Heart right ventricle (tissue), 16 donors: ENCODE data around the gene PPP5C. TPM values are rescaled to one million over a fixed set of nuclear protein-coding genes. Genes with fewer than 3 reads are reported as not detected.

Experiments
- ATAC-seq, 8 donors: fragments of 200-7000 bp; cut with Tn5 transposase; one replicate each; pipeline ENCODE4 v1.9.1; 2020; ENCODE audit warnings: mild to moderate bottlenecking in 8 of 8, moderate library complexity in 8 of 8, moderate number of reproducible peaks in 1 of 8
- DNase-seq, 2 donors: peaks; one replicate each; pipeline ENCODE4 v3.0.0-alpha.2; 2020
- H3K27ac ChIP-seq, 10 donors: fragments of 200-600 bp; sonication (generic) in 2 of 10; one replicate each; pipeline versions ENCODE4 v1.5.0 to v1.8.0; 2020 to 2022; ENCODE audit warnings: mild to moderate bottlenecking in 3 of 10
- H3K27me3 ChIP-seq, 7 donors: fragments of 200-600 bp; one replicate each; pipeline ENCODE4 v1.8.0; 2021 to 2022; ENCODE audit warnings: mild to moderate bottlenecking in 2 of 7
- H3K36me3 ChIP-seq, 9 donors: fragments of 200-600 bp; sonication (generic) in 1 of 9; one replicate each; pipeline versions ENCODE4 v1.5.0 to v1.8.0; 2020 to 2022; ENCODE audit warnings: mild to moderate bottlenecking in 2 of 9
- H3K4me1 ChIP-seq, 9 donors: fragments of 200-600 bp; sonication (generic) in 1 of 9; one replicate each; pipeline versions ENCODE4 v1.5.0 to v1.8.0; 2020 to 2022; ENCODE audit warnings: mild to moderate bottlenecking in 4 of 9
- H3K4me3 ChIP-seq, 10 donors: fragments of 200-600 bp; sonication (generic) in 2 of 10; one replicate each; pipeline versions ENCODE4 v1.5.0 to v1.8.0; 2020 to 2022; ENCODE audit warnings: mild to moderate bottlenecking in 7 of 10, moderate library complexity in 2 of 10
- H3K9me3 ChIP-seq, 11 donors: fragments of 200-600 bp in 10 of 11; sonication (generic) in 2 of 11; one replicate each; pipeline versions ENCODE4 v1.5.0 to v1.8.0; 2013 to 2022; ENCODE audit warnings: mild to moderate bottlenecking in 2 of 11, control low read depth in 1 of 11, moderate library complexity in 1 of 11
- WGBS, 2 donors: extraction: QIAGEN DNeasy Blood & Tissue Kit; methylation state at CpG; one replicate each; pipeline ENCODE4 v1.1.7; 2013; ENCODE audit warnings: inconsistent platforms in 1 of 2; 5-methylcytosine and 5-hydroxymethylcytosine counted together
- intact Hi-C, 10 donors: fragments of 100-400 bp; cut with DNase I; formaldehyde crosslinking; loops; one replicate each; pipeline versions ENCODE4 v1.11.1 to v1.14.2; 2022
- polyA plus RNA-seq, 2 donors: library from polyadenylated mRNA; stranded (reverse); fragments of 200-250 nt; gene quantifications; one replicate each; pipeline ENCODE4 v1.2.3, GENCODE V29; 2013
- total RNA-seq, 10 donors: library from RNA; stranded (reverse); fragmentation: NEBNext Ultra II Directional in 3 of 10; extraction: Animal tissue kit (Norgen Biotek cat#: 25700) in 3 of 10; gene quantifications; one replicate each; pipeline versions ENCODE4 v1.2.1 to v1.2.4, GENCODE V29; 2021 to 2023
- TF ChIP-seq, protein P1 (sequence below), 9 donors: fragments of 200-600 bp; sonication (generic) in 2 of 9; IDR thresholded peaks; one replicate each; pipeline versions ENCODE4 v1.5.0 to v1.8.0; 2021 to 2022; ENCODE audit warnings: antibody characterized with exemption in 9 of 9, mild to moderate bottlenecking in 5 of 9, moderate library complexity in 1 of 9
- donor health status: Arrhythmogenic right ventricular cardiomyopathy.
- donor health status: ischemic (EF 13 %, LVEDD 7.1; RV severe dilation, severe dysfunction).
- donor health status: healthy with polysubstance abuse.
- donor health status: DM: no; HTN: yes; CAD: no.
- donor health status: DM: no; HTN: no; CAD: no.
- donor health status: ischemic (EF 25% LVEDD 6.9; RV normal size, moderate dysfunction).
- donor health status: ischemic (EF 25% LVEDD 5.7; RV mildly dilated, moderate dysfunction).
- donor health status: healthy.
- donor health status: DM: yes; HTN: yes; CAD: no.
- donor health status: Ischemic cardiomyopathy.
- donor health status: ischemic (EF 35%, LVEDD 5.7; RV mildly dilated, moderate dysfunction).
- donor health status: nonischemic (EF 11% LVEDD 7.7; RV severe dilation, severe dysfunction).
- donor health status: DM: yes; HTN: yes; CAD: no.
- donor health status: PGD.
- donor health status: ischemic (EF 29% LVEDD 5.4; RV normal size, mild dysfunction).
- donor health status: nonischemic (EF 23%, LVEDD 6.1; RV moderate dilation, normal function).

PPP5C gene
- total and polyA plus RNA-seq, 12 donors: 51.6 to 89.5 (median 76.5) TPM

DNA sequence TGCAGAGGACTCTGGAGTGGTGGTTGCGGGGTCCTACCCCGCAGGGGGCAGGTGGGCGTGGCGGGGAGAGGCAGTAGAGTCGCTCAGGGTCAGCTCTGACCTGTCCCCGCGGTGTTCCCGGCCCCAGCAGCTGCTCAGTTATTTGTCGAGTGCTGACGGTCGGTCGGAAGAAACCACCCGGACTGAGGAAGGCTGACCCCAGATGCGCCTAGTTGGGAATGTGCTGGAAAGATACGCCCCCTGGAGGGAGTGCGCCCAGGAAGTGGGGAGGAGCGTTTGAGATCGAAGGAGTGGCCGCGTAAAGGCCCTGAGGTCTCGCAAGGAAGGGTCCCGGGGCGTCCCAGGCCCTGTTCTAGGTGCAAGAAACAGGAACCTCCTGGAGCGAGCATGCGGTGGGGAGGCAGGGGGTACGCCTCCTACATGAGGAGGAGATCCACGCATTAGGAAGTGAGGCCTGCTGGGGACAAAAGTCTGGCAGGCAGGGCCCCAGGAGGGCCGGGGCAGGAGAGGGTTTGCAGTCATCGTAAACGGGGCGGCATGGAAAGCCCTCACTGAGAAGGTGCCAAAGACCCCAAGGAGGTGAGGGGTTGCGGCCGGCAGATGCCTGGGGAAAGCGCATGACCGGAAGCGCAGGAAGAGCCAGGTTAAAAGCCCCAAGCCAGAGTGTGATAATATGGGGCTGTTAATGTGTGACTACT, 57.3 kb downstream of the PPP5C start:
- ATAC-seq (peak; percentile 22 to 63 (median 56)), DNase-seq (peak; percentile 29 to 48)
- peaks cover 5 to 49% (median 24%) of the 10 kb centered on the region in 9 donors for H3K4me1 ChIP-seq
- H3K9me3 ChIP-seq: no peaks in the 10 kb centered on the region
- peak overlapping the region; percentile 16 to 55 (median 42) for H3K4me3 ChIP-seq
- intact Hi-C loops: loop anchor here in 2 of 10 donors (2.0 to 5.0 kb wide), 2 partner anchors 83 kb away; no protein-coding TSS in a partner anchor
- H3K36me3 ChIP-seq: no peaks in the 10 kb centered on the region
- TF ChIP-seq, protein P1, sequence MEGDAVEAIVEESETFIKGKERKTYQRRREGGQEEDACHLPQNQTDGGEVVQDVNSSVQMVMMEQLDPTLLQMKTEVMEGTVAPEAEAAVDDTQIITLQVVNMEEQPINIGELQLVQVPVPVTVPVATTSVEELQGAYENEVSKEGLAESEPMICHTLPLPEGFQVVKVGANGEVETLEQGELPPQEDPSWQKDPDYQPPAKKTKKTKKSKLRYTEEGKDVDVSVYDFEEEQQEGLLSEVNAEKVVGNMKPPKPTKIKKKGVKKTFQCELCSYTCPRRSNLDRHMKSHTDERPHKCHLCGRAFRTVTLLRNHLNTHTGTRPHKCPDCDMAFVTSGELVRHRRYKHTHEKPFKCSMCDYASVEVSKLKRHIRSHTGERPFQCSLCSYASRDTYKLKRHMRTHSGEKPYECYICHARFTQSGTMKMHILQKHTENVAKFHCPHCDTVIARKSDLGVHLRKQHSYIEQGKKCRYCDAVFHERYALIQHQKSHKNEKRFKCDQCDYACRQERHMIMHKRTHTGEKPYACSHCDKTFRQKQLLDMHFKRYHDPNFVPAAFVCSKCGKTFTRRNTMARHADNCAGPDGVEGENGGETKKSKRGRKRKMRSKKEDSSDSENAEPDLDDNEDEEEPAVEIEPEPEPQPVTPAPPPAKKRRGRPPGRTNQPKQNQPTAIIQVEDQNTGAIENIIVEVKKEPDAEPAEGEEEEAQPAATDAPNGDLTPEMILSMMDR (IDR thresholded peaks at IDR 0.05): peak in 4 of 9 donors; percentile 18 to 36 (median 27)
- H3K27me3 ChIP-seq: peaks cover 0 to 77% (median 46%) of the 10 kb centered on the region in 7 donors
- H3K27ac ChIP-seq: peak overlapping the region in 9 of 10 donors; percentile 16 to 75 (median 58)
- WGBS, 2 donors: 3 to 4% methylated on average over 36 of the region's 36 CpGs

DNA sequence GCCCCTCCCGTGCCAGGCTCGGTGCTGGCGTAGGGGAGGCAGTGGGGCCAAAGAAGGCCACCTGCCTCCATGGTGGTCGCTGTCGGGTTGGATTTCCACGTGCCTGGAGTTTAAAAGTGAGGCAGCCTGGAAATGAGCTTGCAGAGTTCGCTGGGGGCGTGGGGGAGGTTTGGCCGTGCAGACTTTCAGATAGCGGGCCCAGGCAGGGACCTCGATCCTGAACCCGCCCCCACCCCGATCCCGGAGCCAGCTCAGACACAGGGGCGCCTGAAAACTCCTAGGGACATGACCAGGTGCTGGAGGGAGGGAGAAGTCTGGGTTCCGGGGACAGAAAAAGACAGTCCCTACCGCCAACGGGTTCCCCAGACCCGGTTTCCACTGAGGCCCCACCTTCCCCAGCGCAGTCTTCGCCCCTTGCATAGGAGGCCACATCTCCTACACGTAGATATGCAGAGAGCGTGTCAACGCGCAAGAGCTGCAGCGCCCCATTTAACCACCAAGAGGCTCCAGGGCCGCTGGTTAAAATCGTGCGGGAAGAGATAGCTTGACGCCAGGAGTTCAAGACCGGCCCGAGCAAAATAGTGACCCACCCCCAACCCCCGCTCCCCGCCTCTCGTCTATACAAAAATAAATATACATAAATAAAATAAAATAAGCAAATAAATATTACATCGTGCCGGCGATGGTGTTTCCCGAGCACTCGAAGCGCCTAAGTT, 58.0 kb downstream of the PPP5C start:
- peaks cover 5 to 54% (median 26%) of the 10 kb centered on the region in 9 donors for H3K4me1 ChIP-seq
- H3K27me3 ChIP-seq: peaks cover 0 to 80% (median 46%) of the 10 kb centered on the region in 7 donors
- no peaks in the 10 kb centered on the region for H3K9me3 ChIP-seq
- no peak for DNase-seq
- intact Hi-C loops: loop anchor here in 2 of 10 donors (2.0 to 5.0 kb wide), 2 partner anchors 82 kb away; no protein-coding TSS in a partner anchor
- peak in 4 of 8 donors; percentile 5 to 25 (median 18) for ATAC-seq
- peak overlapping the region in 9 of 10 donors; percentile 16 to 75 (median 58) for H3K27ac ChIP-seq
- TF ChIP-seq, protein P1 (IDR thresholded peaks at IDR 0.05): peak in 4 of 9 donors; percentile 7 to 20 (median 16)
- peak overlapping the region in 9 of 10 donors; percentile 37 to 55 (median 42) for H3K4me3 ChIP-seq
- 14 to 21% methylated on average over 41 of the region's 41 CpGs for WGBS, 2 donors
- H3K36me3 ChIP-seq: no peaks in the 10 kb centered on the region

DNA sequence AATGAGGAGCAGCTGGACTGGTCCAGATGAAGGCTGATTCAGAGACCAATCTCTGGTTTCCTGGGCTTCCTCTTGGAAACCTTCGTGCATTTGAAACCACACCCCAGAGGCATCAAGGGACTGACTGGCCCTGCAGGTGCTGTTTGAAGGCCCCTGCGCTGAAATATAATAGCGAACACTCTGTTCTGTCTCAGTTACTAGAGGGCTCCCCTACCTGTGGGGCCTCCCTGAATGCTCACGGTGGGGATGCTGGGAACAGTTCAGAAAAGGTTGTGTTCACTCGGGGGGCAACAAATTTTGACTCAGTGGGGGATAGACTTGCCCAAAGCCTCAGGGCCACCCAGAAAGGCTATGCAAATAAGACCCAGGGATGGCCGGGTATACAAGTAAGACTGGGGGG, 60.1 kb downstream of the PPP5C start:
- 14 to 16% methylated on average over 6 of the region's 6 CpGs for WGBS, 2 donors
- peaks cover 3 to 80% (median 42%) of the 10 kb centered on the region in 7 donors for H3K27me3 ChIP-seq

More for the DNA sequence above, 60.1 kb downstream of the PPP5C start:
- intact Hi-C loops: no loop called here
- H3K27ac ChIP-seq: no peak overlapping the region
- TF ChIP-seq, protein P1 (IDR thresholded peaks at IDR 0.05): no peak
- H3K36me3 ChIP-seq: peaks cover 0 to 7% (median 0%) of the 10 kb centered on the region in 9 donors
- peaks cover 10 to 72% (median 39%) of the 10 kb centered on the region in 9 donors for H3K4me1 ChIP-seq
- no peak overlapping the region for H3K4me3 ChIP-seq
- DNase-seq: no peak
- ATAC-seq: no peak
- H3K9me3 ChIP-seq: no peaks in the 10 kb centered on the region
